ENCODE measurements around the gene VEZF1.

The VEZF1 gene

DNA sequence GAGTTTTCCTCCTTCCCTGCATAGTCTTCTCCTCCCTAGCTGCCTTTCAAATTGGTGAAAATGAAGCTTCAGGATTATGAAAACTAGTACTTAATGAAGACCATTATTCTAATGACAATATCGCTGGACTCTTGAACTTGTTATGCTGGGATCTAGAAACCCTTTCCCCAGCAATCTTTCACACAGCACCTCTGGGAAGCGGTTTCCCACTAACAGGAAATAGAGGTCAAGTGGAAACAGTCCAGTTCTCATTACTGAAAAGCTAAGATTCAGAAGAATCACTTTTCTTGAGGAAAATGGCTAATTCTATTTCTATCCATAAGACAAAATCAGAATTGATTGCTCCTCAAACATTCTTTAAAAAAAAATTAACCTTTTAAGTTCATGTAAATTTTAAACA lies 2.0 kb upstream of the VEZF1 start:
- no peak overlapping the region for H3K4me3 ChIP-seq (ENCODE audit: low read length)
- TF ChIP-seq, protein P1, sequence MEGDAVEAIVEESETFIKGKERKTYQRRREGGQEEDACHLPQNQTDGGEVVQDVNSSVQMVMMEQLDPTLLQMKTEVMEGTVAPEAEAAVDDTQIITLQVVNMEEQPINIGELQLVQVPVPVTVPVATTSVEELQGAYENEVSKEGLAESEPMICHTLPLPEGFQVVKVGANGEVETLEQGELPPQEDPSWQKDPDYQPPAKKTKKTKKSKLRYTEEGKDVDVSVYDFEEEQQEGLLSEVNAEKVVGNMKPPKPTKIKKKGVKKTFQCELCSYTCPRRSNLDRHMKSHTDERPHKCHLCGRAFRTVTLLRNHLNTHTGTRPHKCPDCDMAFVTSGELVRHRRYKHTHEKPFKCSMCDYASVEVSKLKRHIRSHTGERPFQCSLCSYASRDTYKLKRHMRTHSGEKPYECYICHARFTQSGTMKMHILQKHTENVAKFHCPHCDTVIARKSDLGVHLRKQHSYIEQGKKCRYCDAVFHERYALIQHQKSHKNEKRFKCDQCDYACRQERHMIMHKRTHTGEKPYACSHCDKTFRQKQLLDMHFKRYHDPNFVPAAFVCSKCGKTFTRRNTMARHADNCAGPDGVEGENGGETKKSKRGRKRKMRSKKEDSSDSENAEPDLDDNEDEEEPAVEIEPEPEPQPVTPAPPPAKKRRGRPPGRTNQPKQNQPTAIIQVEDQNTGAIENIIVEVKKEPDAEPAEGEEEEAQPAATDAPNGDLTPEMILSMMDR (IDR thresholded peaks at IDR 0.05; ENCODE audit: insufficient read depth, low read depth, low read length, missing control alignments), result no peak
- no peak for DNase-seq (ENCODE audit: low read depth)

DNA sequence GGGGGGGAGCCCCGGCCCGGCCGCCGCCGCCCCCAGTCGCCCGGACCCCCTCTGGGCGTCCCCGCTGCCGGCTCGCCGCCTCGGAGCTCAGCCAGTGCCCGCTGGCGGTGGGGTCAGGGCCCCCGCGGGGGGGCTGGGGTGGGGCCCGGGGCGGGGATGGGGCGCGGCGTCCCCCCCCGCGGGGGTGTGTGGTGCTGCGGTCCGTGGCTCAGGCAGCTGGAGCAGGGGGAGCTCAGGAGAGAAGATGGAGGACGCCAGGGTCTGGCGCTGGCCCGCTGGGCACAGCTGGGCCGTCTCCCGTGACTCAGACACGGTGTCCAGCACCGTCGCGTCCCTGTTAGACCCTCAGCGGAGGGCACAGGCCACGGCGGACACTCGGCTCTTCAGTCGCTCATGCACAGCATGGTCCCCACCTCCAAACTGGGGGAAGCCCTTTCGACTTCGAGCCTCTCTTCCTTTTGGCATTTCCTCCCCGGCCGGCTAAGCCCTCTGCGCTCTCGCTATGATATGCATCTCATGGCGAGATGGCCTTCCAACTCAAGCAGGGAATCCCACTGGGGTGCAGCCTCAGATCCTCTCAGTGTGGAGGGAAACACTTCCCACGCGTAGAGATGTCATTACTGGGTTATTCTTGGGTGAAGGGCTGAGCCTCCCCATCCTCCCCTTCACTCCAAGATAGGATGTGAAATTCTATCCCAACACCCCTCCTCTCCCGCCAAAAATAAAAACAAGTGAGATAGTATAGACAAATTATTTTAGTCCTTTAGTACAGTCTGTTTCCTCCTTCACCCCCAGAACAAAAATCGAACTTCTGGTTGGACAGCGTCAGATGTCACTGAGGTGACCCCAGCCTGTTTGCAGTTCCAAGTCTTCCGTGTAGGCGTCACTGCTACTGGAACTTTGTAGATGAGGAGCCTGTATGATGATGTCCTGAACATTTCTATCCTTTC lies 522 bp upstream of the VEZF1 start:
- peak overlapping the region; percentile 59 for H3K4me3 ChIP-seq (ENCODE audit: low read length)
- TF ChIP-seq, protein P1 (IDR thresholded peaks at IDR 0.05; ENCODE audit: insufficient read depth, low read depth, low read length, missing control alignments), result no peak
- DNase-seq (ENCODE audit: low read depth), result peak; percentile 53

DNA sequence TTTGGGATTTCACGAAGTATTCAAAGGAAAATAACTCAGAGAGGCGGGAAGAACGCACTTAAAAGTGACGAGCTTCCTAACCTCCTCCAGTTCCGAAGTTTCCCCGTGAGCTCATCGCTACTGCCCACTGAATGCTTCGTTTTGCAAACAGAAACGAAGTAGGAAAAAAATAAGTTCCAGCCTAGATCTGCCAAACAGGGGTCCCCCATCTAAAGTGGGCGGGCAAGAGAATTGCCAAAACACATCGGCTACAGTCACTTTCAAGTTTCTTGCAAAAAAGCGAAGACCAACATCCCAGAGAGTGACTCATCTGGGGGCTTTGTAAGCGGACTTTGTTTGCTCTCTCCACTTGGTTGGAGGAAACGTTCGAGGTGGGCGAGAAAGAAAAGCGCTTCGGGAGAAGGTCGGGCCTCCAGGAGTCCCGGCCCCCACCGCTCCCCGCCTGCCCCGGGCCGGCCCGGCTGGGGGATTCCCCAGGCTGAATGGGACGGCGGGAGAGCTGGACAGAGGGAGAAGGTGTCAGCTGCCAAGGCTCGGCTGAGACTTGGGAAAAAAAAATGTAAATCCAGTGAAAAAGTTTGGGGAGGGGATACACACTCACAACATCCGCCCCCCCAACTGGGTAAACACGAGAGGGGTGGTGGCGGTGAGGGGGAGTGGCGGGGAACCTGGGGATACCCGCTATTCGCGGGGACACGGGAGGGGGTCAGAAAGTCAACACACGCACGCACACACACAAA lies 1.0 kb downstream of the VEZF1 start:
- peak overlapping the region; percentile 71 for H3K4me3 ChIP-seq (ENCODE audit: low read length)
- DNase-seq (ENCODE audit: low read depth), result peak; percentile 59
- TF ChIP-seq, protein P1 (IDR thresholded peaks at IDR 0.05; ENCODE audit: insufficient read depth, low read depth, low read length, missing control alignments), result no peak

DNA sequence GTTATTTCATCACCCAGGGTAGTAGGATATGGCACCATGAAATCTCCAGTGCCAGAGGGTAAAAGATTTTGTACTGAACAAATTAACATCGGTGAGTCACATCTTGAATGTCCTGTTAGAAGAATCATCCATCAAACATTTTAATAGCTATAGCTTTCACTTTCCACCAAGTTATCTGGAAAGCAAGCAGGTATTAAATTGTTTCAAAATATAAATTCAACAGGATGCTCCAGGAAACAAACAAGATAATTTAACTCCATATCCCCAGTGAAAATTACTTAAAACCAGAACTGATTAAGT lies 2.4 kb downstream of the VEZF1 start:
- TF ChIP-seq, protein P1 (IDR thresholded peaks at IDR 0.05; ENCODE audit: insufficient read depth, low read depth, low read length, missing control alignments), result no peak
- peak; percentile 86 for DNase-seq (ENCODE audit: low read depth)
- H3K4me3 ChIP-seq (ENCODE audit: low read length), result no peak overlapping the region

DNA sequence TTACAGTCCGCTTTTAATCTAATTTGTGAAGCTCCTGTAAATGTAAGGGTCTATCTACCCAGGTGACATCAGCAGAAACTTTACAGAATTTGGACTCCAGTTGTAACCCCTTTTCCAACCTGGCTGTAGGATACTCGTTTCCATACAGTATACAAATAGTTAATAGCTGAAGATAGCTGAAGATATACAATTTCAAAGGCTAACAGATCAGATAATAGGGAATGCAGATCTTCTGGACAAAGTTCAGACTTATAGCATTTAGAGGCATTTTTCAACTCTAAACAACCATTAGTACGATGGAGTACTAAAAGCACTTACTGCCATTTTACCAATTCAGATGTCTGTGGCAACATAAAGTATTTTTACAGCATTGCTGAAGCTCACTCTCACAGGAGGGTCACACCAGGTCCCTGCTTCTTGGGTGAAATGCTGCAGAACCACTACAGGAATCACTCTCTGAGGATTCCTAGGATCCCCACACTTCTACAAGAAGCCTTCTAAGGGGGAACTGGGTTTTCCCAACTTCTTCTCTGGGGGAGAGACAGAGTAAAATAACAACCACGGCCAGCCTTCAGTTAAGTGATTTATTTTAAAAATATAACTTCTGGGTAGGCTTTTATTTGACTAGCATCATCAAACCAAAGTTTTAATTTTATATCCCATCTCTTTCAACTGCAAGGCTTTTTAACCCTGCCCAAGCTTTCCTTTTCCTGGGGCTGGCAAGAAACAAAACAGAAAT lies 2.9 kb downstream of the VEZF1 start:
- H3K4me3 ChIP-seq (ENCODE audit: low read length), result no peak overlapping the region

DNA sequence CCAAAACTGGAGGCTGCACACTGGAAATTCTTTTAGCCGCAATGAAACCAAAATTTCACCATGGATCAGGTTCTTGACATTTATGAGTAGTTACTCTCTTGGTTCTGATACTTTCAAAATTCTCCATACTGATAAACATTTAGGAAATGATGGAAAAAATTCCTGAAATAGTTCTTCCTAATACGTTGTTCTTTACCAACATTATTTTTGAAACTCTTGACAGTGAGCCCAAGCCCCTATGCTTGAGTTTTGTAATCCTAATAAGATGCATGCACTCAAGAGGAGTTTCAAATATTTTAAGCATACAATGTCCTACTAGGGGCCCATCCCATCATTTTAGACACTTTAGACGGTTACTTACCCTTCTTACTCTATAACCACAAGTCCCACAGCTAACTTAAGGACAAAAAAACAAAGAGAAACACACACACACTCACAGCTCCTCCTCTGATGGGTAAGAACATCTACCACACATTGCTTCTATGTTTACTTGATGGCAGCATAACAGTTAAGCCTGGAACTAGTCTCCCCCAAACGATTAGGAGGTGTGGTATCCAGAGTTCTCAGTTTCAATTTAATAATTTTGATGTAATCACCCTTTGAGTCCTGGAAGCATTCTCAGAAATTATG lies 3.7 kb downstream of the VEZF1 start:
- H3K4me3 ChIP-seq (ENCODE audit: low read length), result no peak overlapping the region
- no peak for DNase-seq (ENCODE audit: low read depth)
- TF ChIP-seq, protein P1 (IDR thresholded peaks at IDR 0.05; ENCODE audit: insufficient read depth, low read depth, low read length, missing control alignments), result no peak

More for the DNA sequence above, 2.9 kb downstream of the VEZF1 start:
- no peak for DNase-seq (ENCODE audit: low read depth)
- TF ChIP-seq, protein P1 (IDR thresholded peaks at IDR 0.05; ENCODE audit: insufficient read depth, low read depth, low read length, missing control alignments), result no peak

Measured in epithelial cell of esophagus (primary cell).